Caco-2 (cell line): ENCODE data around the gene CEP131. TPM values are rescaled to one million over a fixed set of nuclear protein-coding genes. Genes with fewer than 3 reads are reported as not detected.

Experiments used
- BruUV-seq: library from RNA; stranded (reverse); fragments of 400-500 nt; replicated peaks from 2 replicates; lab custom pipeline; 2021; lab: Mats Ljungman, UMichigan
- CTCF ChIA-PET: fragments of 300-600 bp; sonication (Branson Sonifier 250); formaldehyde crosslinking; loops from one replicate; lab custom pipeline; 2022; ENCODE audit warnings: antibody characterized with exemption; lab: Charles Lee
- POLR2A ChIA-PET: fragments of 300-600 bp; sonication (Branson Sonifier 250); formaldehyde crosslinking; loops from one replicate; lab custom pipeline; 2022; ENCODE audit warnings: antibody characterized with exemption; lab: Charles Lee
- DNase-seq, 2 experiments: peaks; one replicate each; pipeline versions ENCODE4 v3.0.0 to v3.0.0-alpha.2; 2020 to 2022
- H3K27me3 ChIP-seq: replicated peaks from 2 replicates; pipeline ENCODE4 v1.6.0; 2011; ENCODE audit warnings: low read length; ENCODE audit not compliant: control insufficient read depth, insufficient read depth
- H3K36me3 ChIP-seq: 2 replicates; pipeline ENCODE4 v1.5.1; 2011; ENCODE audit warnings: low read length; ENCODE audit not compliant: control insufficient read depth, insufficient read depth
- H3K4me1 ChIP-seq: fragments of 250-450 bp; sonication (Bioruptor Pico); 2 replicates; pipeline ENCODE4 v1.5.1; 2020; ENCODE audit warnings: mild to moderate bottlenecking
- H3K4me3 ChIP-seq: 2 replicates; pipeline ENCODE4 v1.5.1; 2011; ENCODE audit warnings: low read depth, mild to moderate bottlenecking, control low read depth, low read length
- H3K9me3 ChIP-seq: fragments of 250-450 bp; sonication (Bioruptor Pico); 2 replicates; pipeline ENCODE4 v1.5.1; 2020; ENCODE audit warnings: mild to moderate bottlenecking, moderate library complexity
- H3K27ac Mint-ChIP-seq: one replicate; pipeline ENCODE4 v1.8.0; 2022; ENCODE audit warnings: mixed read lengths; ENCODE audit not compliant: unreplicated experiment
- H3K27me3 Mint-ChIP-seq: one replicate; pipeline ENCODE4 v1.8.0; 2022; ENCODE audit warnings: mixed read lengths; ENCODE audit not compliant: insufficient read depth, unreplicated experiment
- H3K36me3 Mint-ChIP-seq: one replicate; pipeline ENCODE4 v1.8.0; 2022; ENCODE audit warnings: mild to moderate bottlenecking, mixed read lengths; ENCODE audit not compliant: insufficient read depth, unreplicated experiment
- H3K4me1 Mint-ChIP-seq: one replicate; pipeline ENCODE4 v1.8.0; 2022; ENCODE audit warnings: low read depth, mixed read lengths; ENCODE audit not compliant: unreplicated experiment
- H3K4me3 Mint-ChIP-seq: one replicate; pipeline ENCODE4 v1.8.0; 2022; ENCODE audit warnings: mild to moderate bottlenecking, moderate library complexity, mixed read lengths; ENCODE audit not compliant: unreplicated experiment
- H3K9me3 Mint-ChIP-seq: one replicate; pipeline ENCODE4 v1.8.0; 2022; ENCODE audit warnings: mixed read lengths; ENCODE audit not compliant: unreplicated experiment
- CTCF ChIP-seq, 2 experiments: fragments of 200-600 bp in 1 of 2; IDR thresholded peaks; 1 replicate in 1 of 2; 2 replicates in 1 of 2; pipeline versions ENCODE4 v1.5.1 to v1.8.0; 2011 to 2022; ENCODE audit warnings: antibody characterized with exemption in 1 of 2, control low read depth in 1 of 2, inconsistent platforms in 1 of 2, low read depth in 1 of 2, low read length in 1 of 2, mild to moderate bottlenecking in 1 of 2, moderate library complexity in 1 of 2; ENCODE audit not compliant: insufficient read depth in 1 of 2, severe bottlenecking in 1 of 2, unreplicated experiment in 1 of 2
- intact Hi-C: fragments of 100-400 bp; cut with micrococcal nuclease; formaldehyde crosslinking; loops from one replicate; pipeline ENCODE4 v1.10.0; 2022; ENCODE audit not compliant: unreplicated experiment
- total RNA-seq: library from RNA; stranded (reverse); gene quantifications from 2 replicates; pipeline ENCODE4 v1.2.3, GENCODE V29; 2022

The CEP131 gene
- total RNA-seq, 1 experiment from 2014 or later, result 28.4 TPM

GRCh38 chr17:81252326-81252986 is 29.7 kb upstream of the CEP131 start:
- H3K4me3 Mint-ChIP-seq, result no peak overlapping the region
- no peaks in the 10 kb centered on the region for H3K27me3 ChIP-seq
- ChIA-PET CTCF (interaction anchor here (1.0 to 3.8 kb wide), 2 partner anchors 57 to 232 kb away, joined by 3 to 28 read pairs; no protein-coding TSS in a partner anchor), POLR2A (no interaction called here)
- H3K4me1 ChIP-seq, result no peaks in the 10 kb centered on the region
- H3K4me3 ChIP-seq, result no peak overlapping the region
- no peaks in the 10 kb centered on the region for H3K4me1 Mint-ChIP-seq
- BruUV-seq, result TSS peak; percentile 22
- H3K36me3 ChIP-seq, result peaks cover 3% of the 10 kb centered on the region; the same call in 1 of the 2 replicates
- H3K9me3 ChIP-seq, result peaks cover 6% of the 10 kb centered on the region; the same call in 1 of the 2 replicates
- TF ChIP-seq CTCF (IDR thresholded peaks at IDR 0.05; ENCODE audit: insufficient read depth in 1 of 2, low read depth in 1 of 2, low read length in 1 of 2, severe bottlenecking in 1 of 2, unreplicated experiment in 1 of 2), result no peak
- peaks cover 52% of the 10 kb centered on the region for H3K36me3 Mint-ChIP-seq
- no peaks in the 10 kb centered on the region for H3K9me3 Mint-ChIP-seq
- no peaks in the 10 kb centered on the region for H3K27me3 Mint-ChIP-seq
- intact Hi-C loops, result no loop called here
- no peak overlapping the region for H3K27ac Mint-ChIP-seq
- DNase-seq, result no peak

- ChIA-PET CTCF (interaction anchor here (3.8 kb wide), 1 partner anchor 232 kb away, joined by 28 read pairs; no protein-coding TSS in a partner anchor), POLR2A (no interaction called here)
- Histone ChIP-seq H3K4me3 (no peak overlapping the region), H3K9me3 (peaks cover 6% of the 10 kb centered on the region; the same call in 1 of the 2 replicates), H3K36me3 (peaks cover 3% of the 10 kb centered on the region; the same call in 1 of the 2 replicates), H3K27me3 (no peaks in the 10 kb centered on the region), H3K4me1 (no peaks in the 10 kb centered on the region)
- no peaks in the 10 kb centered on the region for H3K27me3 Mint-ChIP-seq
- no peak for DNase-seq
- BruUV-seq, result no TSS peak
- no peaks in the 10 kb centered on the region for H3K4me1 Mint-ChIP-seq
- intact Hi-C loops, result no loop called here
- no peak overlapping the region for H3K4me3 Mint-ChIP-seq
- TF ChIP-seq CTCF (IDR thresholded peaks at IDR 0.05; ENCODE audit: insufficient read depth in 1 of 2, low read depth in 1 of 2, low read length in 1 of 2, severe bottlenecking in 1 of 2, unreplicated experiment in 1 of 2), result no peak
- no peak overlapping the region for H3K27ac Mint-ChIP-seq
- H3K36me3 Mint-ChIP-seq, result peaks cover 58% of the 10 kb centered on the region
- H3K9me3 Mint-ChIP-seq, result no peaks in the 10 kb centered on the region
Observed at GRCh38 chr17:81251709-81252301, 29.0 kb upstream of the CEP131 start.

- CTCF ChIA-PET, result interaction anchor here (0.6 kb wide), 1 partner anchor 238 kb away, joined by 3 read pairs; no protein-coding TSS in a partner anchor
- no peaks in the 10 kb centered on the region for H3K4me1 ChIP-seq
- H3K36me3 ChIP-seq, result peaks cover 3% of the 10 kb centered on the region; the same call in 1 of the 2 replicates
- H3K9me3 ChIP-seq, result peaks cover 6% of the 10 kb centered on the region; the same call in 1 of the 2 replicates
- POLR2A ChIA-PET, result no interaction called here
- BruUV-seq, result no TSS peak
- Mint-ChIP-seq H3K4me3 (no peak overlapping the region), H3K27ac (no peak overlapping the region), H3K9me3 (no peaks in the 10 kb centered on the region), H3K36me3 (peaks cover 64% of the 10 kb centered on the region), H3K4me1 (no peaks in the 10 kb centered on the region), H3K27me3 (no peaks in the 10 kb centered on the region)
- no peak for DNase-seq
- TF ChIP-seq CTCF (IDR thresholded peaks at IDR 0.05; ENCODE audit: insufficient read depth in 1 of 2, low read depth in 1 of 2, low read length in 1 of 2, severe bottlenecking in 1 of 2, unreplicated experiment in 1 of 2), result no peak
- intact Hi-C loops, result no loop called here
- H3K27me3 ChIP-seq, result no peaks in the 10 kb centered on the region
- no peak overlapping the region for H3K4me3 ChIP-seq
Observed at GRCh38 chr17:81251094-81251708, 28.4 kb upstream of the CEP131 start.
